Measurements from ENCODE around the gene SETDB1. TPM values are rescaled to one million over a fixed set of nuclear protein-coding genes. Genes with fewer than 3 reads are reported as not detected.

SETDB1 gene
- total and polyA plus RNA-seq, 2 experiments from 2014 or later: 9.7 to 21.4 TPM

- in situ Hi-C loops (cut with MboI): no loop called here
- WGBS, 2 experiments (ENCODE audit: low coverage in 1 of 2, low lambda C conversion rate in 2 of 2, missing lambda C conversion rate in 2 of 2): 91 to 100% methylated on average over 1 of the region's 1 CpG
Observed at GRCh38 chr1:150906329-150906728, 19.8 kb upstream of the SETDB1 start.

DNA sequence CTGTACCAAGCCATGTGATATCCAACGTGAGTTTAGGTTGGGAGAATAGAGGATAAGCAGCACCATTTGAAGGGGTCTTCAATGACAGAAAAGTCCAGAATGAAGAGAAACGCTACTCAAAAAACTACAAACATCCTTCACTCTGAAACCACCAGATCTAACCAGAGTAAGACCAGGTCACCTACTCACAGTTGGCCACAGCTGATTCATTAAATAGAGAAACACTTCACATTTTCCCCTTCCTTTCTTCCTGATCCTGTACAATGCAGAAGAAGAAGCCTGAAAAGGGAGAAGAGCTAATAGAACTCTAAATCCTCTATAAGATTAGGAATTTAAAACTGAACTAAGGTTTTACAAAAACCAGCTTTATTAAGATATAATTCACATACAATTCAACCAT lies 19.4 kb upstream of the SETDB1 start:
- Histone ChIP-seq H3F3A (ENCODE audit: insufficient read depth) (no peaks in the 10 kb centered on the region), H3K9me2 (ENCODE audit: insufficient read depth) (no peaks in the 10 kb centered on the region), H2AFZ (no peak overlapping the region), H3K4me1 (ENCODE audit: insufficient read depth) (no peaks in the 10 kb centered on the region), H3K9me3 (ENCODE audit: low read depth) (no peaks in the 10 kb centered on the region), H3K4me2 (ENCODE audit: unreplicated experiment) (no peak overlapping the region), H3K27me3 (replicated peaks; ENCODE audit: insufficient read depth) (no peaks in the 10 kb centered on the region), H3K27ac (no peak overlapping the region), H4K20me1 (ENCODE audit: insufficient read depth) (no peaks in the 10 kb centered on the region), H3K9ac (no peak overlapping the region), H3K4me3 (no peak overlapping the region), H3K79me2 (ENCODE audit: insufficient read depth) (no peaks in the 10 kb centered on the region), H3K36me3 (ENCODE audit: low read depth) (no peaks in the 10 kb centered on the region)
- in situ Hi-C loops (cut with MboI): no loop called here
- DNase-seq: no peak
- WGBS, 2 experiments (ENCODE audit: low coverage in 1 of 2, low lambda C conversion rate in 2 of 2, missing lambda C conversion rate in 2 of 2): 90 to 98% methylated on average over 2 of the region's 2 CpGs
- TF ChIP-seq EZH2phosphoT487 (IDR thresholded peaks at IDR 0.05; ENCODE audit: insufficient read depth, low read depth) (no peak), EZH2 (IDR thresholded peaks at IDR 0.05; ENCODE audit: insufficient read depth, poor library complexity, severe bottlenecking) (no peak)

More at GRCh38 chr1:150906329-150906728, 19.8 kb upstream of the SETDB1 start:
- Histone ChIP-seq H3K4me3 (no peak overlapping the region), H2AFZ (no peak overlapping the region), H3K9ac (no peak overlapping the region), H4K20me1 (ENCODE audit: insufficient read depth) (no peaks in the 10 kb centered on the region), H3F3A (ENCODE audit: insufficient read depth) (no peaks in the 10 kb centered on the region), H3K79me2 (ENCODE audit: insufficient read depth) (no peaks in the 10 kb centered on the region), H3K27ac (no peak overlapping the region), H3K27me3 (replicated peaks; ENCODE audit: insufficient read depth) (no peaks in the 10 kb centered on the region), H3K36me3 (ENCODE audit: low read depth) (no peaks in the 10 kb centered on the region), H3K4me1 (ENCODE audit: insufficient read depth) (no peaks in the 10 kb centered on the region), H3K4me2 (ENCODE audit: unreplicated experiment) (no peak overlapping the region), H3K9me2 (ENCODE audit: insufficient read depth) (no peaks in the 10 kb centered on the region), H3K9me3 (ENCODE audit: low read depth) (no peaks in the 10 kb centered on the region)
- DNase-seq: no peak
- TF ChIP-seq EZH2 (IDR thresholded peaks at IDR 0.05; ENCODE audit: insufficient read depth, poor library complexity, severe bottlenecking) (no peak), EZH2phosphoT487 (IDR thresholded peaks at IDR 0.05; ENCODE audit: insufficient read depth, low read depth) (no peak)

GRCh38 chr1:150909585-150910180 lies 16.5 kb upstream of the SETDB1 start:
- no peak overlapping the region for H3K4me2 ChIP-seq (ENCODE audit: unreplicated experiment)
- no peak overlapping the region for H3K27ac ChIP-seq
- peaks cover under 1% of the 10 kb centered on the region; the same call in 1 of the 2 replicates for H3F3A ChIP-seq (ENCODE audit: insufficient read depth)
- H3K36me3 ChIP-seq (ENCODE audit: low read depth): no peaks in the 10 kb centered on the region
- H4K20me1 ChIP-seq (ENCODE audit: insufficient read depth): no peaks in the 10 kb centered on the region; the same call in 1 of the 2 replicates
- no peaks in the 10 kb centered on the region for H3K27me3 ChIP-seq (replicated peaks; ENCODE audit: insufficient read depth)
- no peak overlapping the region for H2AFZ ChIP-seq
- no peak overlapping the region for H3K4me3 ChIP-seq
- H3K79me2 ChIP-seq (ENCODE audit: insufficient read depth): no peaks in the 10 kb centered on the region
- H3K9me3 ChIP-seq (ENCODE audit: low read depth): no peaks in the 10 kb centered on the region
- H3K9ac ChIP-seq: no peak overlapping the region
- in situ Hi-C loops (cut with MboI): no loop called here
- no peak for TF ChIP-seq EZH2 (IDR thresholded peaks at IDR 0.05; ENCODE audit: insufficient read depth, poor library complexity, severe bottlenecking)
- TF ChIP-seq EZH2phosphoT487 (IDR thresholded peaks at IDR 0.05; ENCODE audit: insufficient read depth, low read depth): no peak
- 0 out of 2 replicates have a peak, but pooled peaks cover 2% of the 10 kb centered on the region for H3K4me1 ChIP-seq (ENCODE audit: insufficient read depth)
- 80 to 84% methylated on average over 4 of the region's 4 CpGs for WGBS, 2 experiments (ENCODE audit: low coverage in 1 of 2, low lambda C conversion rate in 2 of 2, missing lambda C conversion rate in 2 of 2)
- H3K9me2 ChIP-seq (ENCODE audit: insufficient read depth): no peaks in the 10 kb centered on the region
- DNase-seq: no peak

DNA sequence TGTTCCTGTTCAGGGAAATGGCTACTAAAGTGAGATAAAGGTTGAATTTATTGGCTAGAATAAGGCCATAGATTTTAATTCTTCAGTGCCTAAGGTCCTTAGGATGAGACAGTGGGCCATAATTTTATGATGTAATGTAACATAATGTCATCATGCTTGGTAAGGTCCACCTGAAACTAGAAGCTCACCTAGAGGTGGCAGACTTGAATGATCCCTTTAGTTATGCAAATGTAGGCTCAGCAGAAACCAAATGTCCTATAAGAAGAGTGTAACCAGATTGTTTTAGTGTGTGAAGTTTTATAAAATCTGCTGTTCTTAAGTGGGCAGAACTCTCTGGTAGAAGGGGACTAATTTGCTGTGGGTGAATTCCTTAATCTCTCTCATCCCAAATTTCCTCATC lies 13.5 kb upstream of the SETDB1 start:
- no peak overlapping the region for H2AFZ ChIP-seq
- H4K20me1 ChIP-seq (ENCODE audit: insufficient read depth): no peaks in the 10 kb centered on the region; the same call in 1 of the 2 replicates
- no peak overlapping the region for H3K9ac ChIP-seq
- H3K27ac ChIP-seq: no peak overlapping the region
- no peaks in the 10 kb centered on the region for H3K36me3 ChIP-seq (ENCODE audit: low read depth)
- H3K27me3 ChIP-seq (replicated peaks; ENCODE audit: insufficient read depth): no peaks in the 10 kb centered on the region
- TF ChIP-seq EZH2 (IDR thresholded peaks at IDR 0.05; ENCODE audit: insufficient read depth, poor library complexity, severe bottlenecking) (no peak), EZH2phosphoT487 (IDR thresholded peaks at IDR 0.05; ENCODE audit: insufficient read depth, low read depth) (no peak)
- DNase-seq: no peak
- 0 out of 2 replicates have a peak, but pooled peaks cover 2% of the 10 kb centered on the region for H3K4me1 ChIP-seq (ENCODE audit: insufficient read depth)
- no peaks in the 10 kb centered on the region for H3K79me2 ChIP-seq (ENCODE audit: insufficient read depth)
- no peaks in the 10 kb centered on the region for H3K9me2 ChIP-seq (ENCODE audit: insufficient read depth)
- H3F3A ChIP-seq (ENCODE audit: insufficient read depth): peaks cover 5% of the 10 kb centered on the region; the same call in 1 of the 2 replicates
- no peak overlapping the region for H3K4me3 ChIP-seq
- H3K9me3 ChIP-seq (ENCODE audit: low read depth): no peaks in the 10 kb centered on the region
- in situ Hi-C loops (cut with MboI): no loop called here
- H3K4me2 ChIP-seq (ENCODE audit: unreplicated experiment): no peak overlapping the region

Data from GM23248 (cell line).